NCI-H2081 treated with DMSO at 0.1 percent for 48 hours (cell line): ENCODE data around the gene AGPS.
"Not testable (repeated sequence)": the region's sequence is repeated elsewhere in the genome, so short reads cannot be mapped to it uniquely, and the experiment has no call there.

Experiments
- DNase-seq: peaks from one replicate; lab custom pipeline; 2025; lab: John Stamatoyannopoulos, UW

Gene AGPS

GRCh38 chr2:177392373-177393202 is at the start of gene AGPS:
AGPS (plus strand) TSS chr2:177392773; CDS start chr2:177392790, 17 bp downstream.
- peak; percentile 18 for DNase-seq

GRCh38 chr2:177343773-177344172 is 48.8 kb upstream of the AGPS start:
- DNase-seq: no peak

GRCh38 chr2:177344316-177344715 is 48.3 kb upstream of the AGPS start:
- DNase-seq: no peak

- DNase-seq: no peak
These were observed 46.4 kb upstream of the AGPS start for GRCh38 chr2:177346192-177346591.

GRCh38 chr2:177347570-177347969 is 45.0 kb upstream of the AGPS start:
- no peak for DNase-seq

GRCh38 chr2:177348118-177348654 is 44.4 kb upstream of the AGPS start:
- DNase-seq: no peak

GRCh38 chr2:177348733-177349693 is 43.6 kb upstream of the AGPS start:
- DNase-seq: no peak

- not testable (repeated sequence) for DNase-seq
These were observed 41.9 kb upstream of the AGPS start for GRCh38 chr2:177350624-177351023.

GRCh38 chr2:177351121-177351520 is 41.5 kb upstream of the AGPS start:
- DNase-seq: not testable (repeated sequence)

- DNase-seq: no peak
These were observed 40.0 kb upstream of the AGPS start for GRCh38 chr2:177352441-177353186.

GRCh38 chr2:177353187-177353478 is 39.4 kb upstream of the AGPS start:
- no peak for DNase-seq

GRCh38 chr2:177354541-177354940 is 38.0 kb upstream of the AGPS start:
- not testable (repeated sequence) for DNase-seq

- no peak for DNase-seq
These were observed 36.7 kb upstream of the AGPS start for GRCh38 chr2:177355874-177356273.

- no peak for DNase-seq
These were observed 32.6 kb upstream of the AGPS start for GRCh38 chr2:177359836-177360595.

- DNase-seq: no peak
These were observed 30.1 kb upstream of the AGPS start for GRCh38 chr2:177362499-177362898.

- DNase-seq: no peak
These were observed 29.2 kb upstream of the AGPS start for GRCh38 chr2:177363332-177363731.

GRCh38 chr2:177365764-177366163 is 26.8 kb upstream of the AGPS start:
- DNase-seq: not testable (repeated sequence)

- not testable (repeated sequence) for DNase-seq
These were observed 24.6 kb upstream of the AGPS start for GRCh38 chr2:177368023-177368422.

- DNase-seq: no peak
These were observed 13.2 kb upstream of the AGPS start for GRCh38 chr2:177379354-177379753.

- no peak for DNase-seq
These were observed 12.4 kb upstream of the AGPS start for GRCh38 chr2:177380181-177380580.

- DNase-seq: no peak
These were observed 8.6 kb upstream of the AGPS start for GRCh38 chr2:177383935-177384334.
